ENCODE results near the gene PTPRD.

DNA sequence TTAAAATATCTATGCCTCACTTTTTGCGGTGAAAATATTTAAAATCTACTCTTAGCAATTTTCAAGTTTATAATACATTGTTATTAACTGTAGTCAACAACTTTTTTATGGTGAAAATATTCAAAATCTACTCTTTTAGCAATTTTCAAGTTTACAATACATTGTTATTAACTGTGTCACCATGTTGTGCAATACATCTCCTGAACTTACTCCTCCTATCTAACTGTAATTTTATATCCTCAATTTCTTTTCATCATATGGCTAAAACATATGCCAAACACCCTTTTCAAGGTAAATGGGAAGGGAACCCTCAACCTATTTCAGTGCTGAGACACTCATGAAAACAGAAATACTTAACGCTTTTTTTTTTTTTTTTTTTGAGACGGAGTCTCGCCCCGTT lies 1830.6 kb downstream of the PTPRD start:
- TF ChIP-seq, protein P1, sequence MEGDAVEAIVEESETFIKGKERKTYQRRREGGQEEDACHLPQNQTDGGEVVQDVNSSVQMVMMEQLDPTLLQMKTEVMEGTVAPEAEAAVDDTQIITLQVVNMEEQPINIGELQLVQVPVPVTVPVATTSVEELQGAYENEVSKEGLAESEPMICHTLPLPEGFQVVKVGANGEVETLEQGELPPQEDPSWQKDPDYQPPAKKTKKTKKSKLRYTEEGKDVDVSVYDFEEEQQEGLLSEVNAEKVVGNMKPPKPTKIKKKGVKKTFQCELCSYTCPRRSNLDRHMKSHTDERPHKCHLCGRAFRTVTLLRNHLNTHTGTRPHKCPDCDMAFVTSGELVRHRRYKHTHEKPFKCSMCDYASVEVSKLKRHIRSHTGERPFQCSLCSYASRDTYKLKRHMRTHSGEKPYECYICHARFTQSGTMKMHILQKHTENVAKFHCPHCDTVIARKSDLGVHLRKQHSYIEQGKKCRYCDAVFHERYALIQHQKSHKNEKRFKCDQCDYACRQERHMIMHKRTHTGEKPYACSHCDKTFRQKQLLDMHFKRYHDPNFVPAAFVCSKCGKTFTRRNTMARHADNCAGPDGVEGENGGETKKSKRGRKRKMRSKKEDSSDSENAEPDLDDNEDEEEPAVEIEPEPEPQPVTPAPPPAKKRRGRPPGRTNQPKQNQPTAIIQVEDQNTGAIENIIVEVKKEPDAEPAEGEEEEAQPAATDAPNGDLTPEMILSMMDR (IDR thresholded peaks at IDR 0.05) = no peak
- TF ChIP-seq POLR2A (IDR thresholded peaks at IDR 0.05) (no peak), POLR2AphosphoS5 (IDR thresholded peaks at IDR 0.05) (no peak)
